Prostate gland (tissue), 2 donors: ENCODE results near the gene TMEM201.

ENCODE experiments used
- CTCF ChIP-seq, 4 experiments: fragments of 200-600 bp in 2 of 4; fragments of 450-650 bp in 2 of 4; sonication (generic) in 2 of 4; IDR thresholded peaks; 1 replicate in 3 of 4; 2 replicates in 1 of 4; pipeline ENCODE4 v1.5.1; 2016 to 2019; ENCODE audit warnings: antibody characterized with exemption in 4 of 4, mild to moderate bottlenecking in 2 of 4, moderate library complexity in 2 of 4
- POLR2AphosphoS5 ChIP-seq: sonication (generic); formaldehyde crosslinking; IDR thresholded peaks from one replicate; pipeline ENCODE4 v1.6.1; 2017; ENCODE audit warnings: antibody characterized with exemption

- TF ChIP-seq POLR2AphosphoS5 = no peak
- no peak for TF ChIP-seq CTCF (IDR thresholded peaks at IDR 0.05)
Observed at GRCh38 chr1:9651565-9652378, 63.1 kb downstream of the TMEM201 start, which contains the start of gene PIK3CD.
